ENCODE data around the gene PSPC1.

The PSPC1 gene

DNA sequence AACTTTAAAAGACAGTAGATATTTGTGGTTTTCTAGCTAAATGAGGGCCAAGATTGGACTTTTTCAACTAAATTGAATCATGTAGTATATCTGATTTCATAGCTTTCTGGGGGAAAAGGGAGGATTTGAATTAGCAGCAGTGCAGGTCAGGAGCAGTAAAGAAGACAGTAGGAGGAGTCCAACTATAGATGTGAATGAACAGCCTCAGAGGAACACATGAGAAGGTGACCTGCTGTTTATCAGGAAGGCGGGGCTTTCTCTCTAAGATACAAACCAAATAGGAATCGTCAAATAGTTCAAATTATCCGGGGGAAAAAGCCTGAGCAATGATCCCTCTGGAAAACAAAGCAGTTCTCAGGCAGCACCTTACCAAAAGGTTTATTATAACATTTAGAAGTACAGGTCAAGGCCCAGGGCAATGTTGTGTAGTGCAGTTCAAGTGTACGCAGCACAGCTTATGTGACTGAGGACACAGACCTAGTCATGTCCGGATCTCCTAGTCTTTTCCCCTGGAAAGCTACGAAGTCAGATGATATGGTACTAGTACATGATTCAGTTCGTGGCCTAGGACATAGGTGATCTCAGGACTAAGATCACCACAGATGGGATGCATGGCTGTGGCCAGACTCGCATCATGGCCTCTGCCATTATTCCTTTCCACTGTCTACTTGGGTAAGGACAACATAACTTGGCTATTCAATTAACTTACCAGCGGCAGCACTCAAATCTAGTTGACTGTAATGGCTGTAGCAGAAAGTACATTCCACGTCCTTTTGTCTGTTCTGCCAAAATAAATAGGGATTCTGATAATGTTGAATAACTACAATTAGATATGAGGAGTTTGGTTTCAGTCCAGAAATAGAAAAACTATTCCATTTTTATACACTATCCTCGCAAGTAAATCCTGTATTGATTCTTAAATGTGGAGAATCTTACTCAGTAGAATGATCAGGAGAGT is 109.0 kb downstream of the PSPC1 start:
- no peak for DNase-seq (ENCODE audit: low spot score)

DNA sequence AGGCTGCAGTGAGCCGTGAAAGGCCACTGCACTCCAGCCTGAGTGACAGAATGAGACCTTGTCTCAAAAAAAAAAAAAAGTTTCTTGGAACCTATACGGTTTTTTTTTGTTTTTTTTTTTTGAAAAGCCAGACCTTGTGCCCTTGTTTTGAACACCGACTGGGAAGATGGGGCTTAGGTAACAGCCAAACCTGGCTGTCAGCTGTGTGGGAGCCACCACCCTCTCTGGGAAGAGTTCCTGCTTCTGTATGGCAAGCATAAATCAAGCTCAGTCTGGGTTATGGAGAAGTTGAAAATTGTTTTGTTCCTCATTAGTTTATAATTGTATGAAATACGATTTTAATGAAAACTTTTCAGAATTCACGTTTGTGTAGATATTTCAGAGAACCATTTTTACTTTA is 109.8 kb downstream of the PSPC1 start:
- no peak for DNase-seq (ENCODE audit: low spot score)

DNA sequence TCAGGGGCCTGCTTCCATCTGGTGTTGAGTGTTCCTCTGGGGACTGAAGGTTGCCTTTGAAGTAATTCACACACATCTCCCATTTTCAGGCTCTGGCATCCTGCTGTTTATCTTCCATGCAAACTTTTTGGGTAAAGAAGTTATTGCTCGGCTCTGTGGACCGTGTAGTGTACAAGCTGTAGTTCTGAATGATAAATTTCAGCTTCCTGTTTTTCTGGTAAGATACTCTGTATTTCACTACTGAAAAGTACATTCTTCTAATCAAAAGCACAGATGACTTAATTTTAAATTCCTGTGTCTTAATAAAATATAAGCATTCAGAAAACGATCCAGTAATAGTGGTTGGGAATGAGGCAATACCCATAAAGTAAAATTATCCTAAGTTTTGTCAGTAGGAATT is 112.6 kb downstream of the PSPC1 start:
- no peak for DNase-seq (ENCODE audit: low spot score)

DNA sequence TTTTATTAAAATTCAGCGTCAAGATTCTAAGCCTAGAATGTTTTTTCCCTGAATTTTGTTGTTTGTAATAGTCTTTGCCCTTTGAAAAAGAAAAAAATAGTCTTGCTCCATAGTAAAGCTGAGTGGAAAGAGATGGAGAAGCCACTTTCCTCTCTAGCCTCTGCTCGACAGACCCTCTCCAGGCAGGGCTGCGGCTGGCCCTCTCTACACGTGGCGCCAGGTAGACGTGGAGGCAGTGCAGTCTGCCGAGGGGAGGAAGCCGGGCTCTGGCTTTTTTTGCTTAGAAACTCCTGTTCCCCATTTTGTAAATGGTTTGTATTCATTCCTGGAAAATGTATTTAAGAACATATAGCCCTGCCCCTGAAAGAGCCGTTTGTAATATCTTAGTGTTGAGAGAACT is 114.0 kb downstream of the PSPC1 start:
- no peak for DNase-seq (ENCODE audit: low spot score)

- DNase-seq (ENCODE audit: low spot score), result no peak
These were observed 117.3 kb downstream of the PSPC1 start for GRCh38 chr13:19665427-19665859.

- no peak for DNase-seq (ENCODE audit: low spot score)
These were observed 118.1 kb downstream of the PSPC1 start for GRCh38 chr13:19664481-19665230.

DNA sequence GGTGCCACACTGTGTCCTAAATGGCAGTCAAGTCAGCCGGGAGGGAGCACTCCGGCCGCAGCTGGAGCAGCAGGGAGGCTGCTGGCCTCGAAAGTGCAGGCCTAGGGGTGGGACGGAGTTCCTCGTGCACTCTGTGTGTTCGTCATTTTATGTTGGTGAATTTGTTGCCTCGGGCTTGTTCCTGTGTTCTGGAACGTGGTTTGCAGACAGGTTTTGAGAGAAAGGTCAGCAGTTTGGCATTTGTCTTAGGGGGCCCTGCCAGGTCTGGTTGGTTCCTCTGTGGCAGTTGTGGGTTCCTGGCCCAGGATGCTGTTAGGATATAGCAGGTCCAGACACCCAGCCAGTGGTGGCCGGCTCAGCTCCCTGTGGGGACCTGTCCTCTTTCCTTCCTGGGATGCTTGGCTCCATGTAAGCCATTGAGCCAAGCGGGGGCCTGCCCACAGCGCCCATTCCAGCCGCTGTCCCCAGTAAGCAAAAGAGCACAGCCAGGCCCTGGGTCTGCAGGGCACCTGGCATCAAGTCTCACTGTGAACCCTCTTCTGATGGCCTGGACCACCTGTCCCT is 119.2 kb downstream of the PSPC1 start:
- no peak for DNase-seq (ENCODE audit: low spot score)

DNA sequence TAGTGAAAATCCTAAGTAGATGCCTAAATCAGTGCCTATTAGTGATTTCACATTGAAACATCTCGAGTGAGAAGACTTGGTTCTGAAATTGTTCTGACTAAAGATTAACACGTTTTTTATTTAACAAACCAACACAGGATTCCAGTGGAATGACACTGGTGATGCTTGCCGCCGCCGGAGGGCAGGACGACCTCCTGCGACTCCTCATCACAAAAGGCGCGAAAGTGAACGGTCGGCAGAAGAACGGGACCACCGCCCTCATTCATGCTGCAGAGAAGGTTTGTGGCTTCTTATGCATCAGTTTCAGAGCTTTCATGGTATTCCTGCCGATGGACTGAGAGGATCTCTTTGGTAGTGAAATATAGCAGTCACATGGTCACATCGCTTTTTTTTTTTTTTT is 121.2 kb downstream of the PSPC1 start:
- no peak for DNase-seq (ENCODE audit: low spot score)

GRCh38 chr13:19661126-19661525 is 121.6 kb downstream of the PSPC1 start:
- DNase-seq (ENCODE audit: low spot score), result no peak

GRCh38 chr13:19658831-19659230 is 123.9 kb downstream of the PSPC1 start:
- no peak for DNase-seq (ENCODE audit: low spot score)

- no peak for DNase-seq (ENCODE audit: low spot score)
These were observed 124.7 kb downstream of the PSPC1 start for GRCh38 chr13:19657872-19658591.

Data from AG08396 (cell line).